CD4-positive, alpha-beta T cell (primary cell): ENCODE data around the gene RGS17. TPM values are rescaled to one million over a fixed set of nuclear protein-coding genes. Genes with fewer than 3 reads are reported as not detected.
A peak's percentile ranks its signal among the peaks of the same experiment; 100 is the strongest.

Experiments
- ATAC-seq: fragments of 200-7000 bp; cut with Tn5 transposase; one replicate; pipeline ENCODE4 v1.10.0; 2022; ENCODE audit warnings: mild to moderate bottlenecking; ENCODE audit not compliant: poor library complexity
- CTCF ChIA-PET: fragments of 350-600 bp; sonication (Branson Sonifier 250); formaldehyde crosslinking; loops from one replicate; lab custom pipeline; 2021; ENCODE audit warnings: antibody characterized with exemption, inconsistent platforms; lab: Charles Lee
- POLR2A ChIA-PET: fragments of 350-600 bp; sonication (Branson Sonifier 250); formaldehyde crosslinking; loops from one replicate; lab custom pipeline; 2021; ENCODE audit warnings: antibody characterized with exemption, inconsistent platforms; lab: Charles Lee
- DNase-seq, 14 experiments: peaks; one replicate each; pipeline ENCODE4 v3.0.0-alpha.2; 2013 to 2020; ENCODE audit warnings: mixed read lengths in 2 of 14
- H3K27ac ChIP-seq, 2 donors: one replicate each; pipeline versions ENCODE4 v1.5.1 to v1.7.0; 2013; ENCODE audit warnings: low read length in 2 of 2, low read depth in 1 of 2, mild to moderate bottlenecking in 1 of 2
- H3K27me3 ChIP-seq, 2 experiments: 1 replicate in 1 of 2; 2 replicates in 1 of 2; pipeline versions ENCODE4 v1.6.1 to v1.7.0; 2013; ENCODE audit warnings: low read length in 2 of 2, control low read depth in 1 of 2, mild to moderate bottlenecking in 1 of 2, moderate library complexity in 1 of 2; ENCODE audit not compliant: insufficient read depth in 2 of 2, control insufficient read depth in 1 of 2
- H3K36me3 ChIP-seq: one replicate; pipeline ENCODE4 v1.6.1; 2013; ENCODE audit warnings: low read length, control low read depth; ENCODE audit not compliant: insufficient read depth
- H3K4me1 ChIP-seq: one replicate; pipeline ENCODE4 v1.6.1; 2013; ENCODE audit warnings: low read length, control low read depth; ENCODE audit not compliant: insufficient read depth
- H3K4me3 ChIP-seq: one replicate; pipeline ENCODE4 v1.5.1; 2013; ENCODE audit warnings: mild to moderate bottlenecking, low read length, moderate library complexity
- H3K9me3 ChIP-seq, 2 experiments: 1 replicate in 1 of 2; 2 replicates in 1 of 2; pipeline versions ENCODE4 v1.6.1 to v1.7.0; 2013; ENCODE audit warnings: low read length in 2 of 2, mild to moderate bottlenecking in 2 of 2, control low read depth in 1 of 2, moderate library complexity in 1 of 2; ENCODE audit not compliant: control insufficient read depth in 1 of 2, insufficient read depth in 1 of 2
- H3K27ac Mint-ChIP-seq: one replicate; pipeline ENCODE4 v1.8.0; 2020; ENCODE audit warnings: mixed read lengths
- H3K27me3 Mint-ChIP-seq: one replicate; pipeline ENCODE4 v1.8.0; 2021; ENCODE audit warnings: mixed read lengths
- H3K36me3 Mint-ChIP-seq: one replicate; pipeline ENCODE4 v1.8.0; 2021; ENCODE audit warnings: low read depth, mixed read lengths
- H3K4me1 Mint-ChIP-seq: one replicate; pipeline ENCODE4 v1.8.0; 2021; ENCODE audit warnings: low read depth, mixed read lengths
- H3K4me3 Mint-ChIP-seq: one replicate; pipeline ENCODE4 v1.8.0; 2020; ENCODE audit warnings: mild to moderate bottlenecking, mixed read lengths
- H3K9me3 Mint-ChIP-seq: one replicate; pipeline ENCODE4 v1.8.0; 2020; ENCODE audit warnings: mixed read lengths
- intact Hi-C, 2 experiments: fragments of 100-400 bp; cut with DNase I in 1 of 2; cut with micrococcal nuclease in 1 of 2; formaldehyde crosslinking; loops; one replicate each; pipeline versions ENCODE4 v1.15.1 to v1.9.0; 2023 to 2025; cut with DNase I, micrococcal nuclease
- total RNA-seq, 174 experiments: library from RNA in 2 of 174; stranded (reverse) in 2 of 174; gene quantifications; one replicate each; pipeline ENCODE4 v1.2.3 and lab custom pipeline; 2021 to 2026
- TF ChIP-seq, protein P1 (sequence below): fragments of 200-600 bp; IDR thresholded peaks from one replicate; pipeline ENCODE4 v1.8.0; 2022; ENCODE audit warnings: antibody characterized with exemption, mild to moderate bottlenecking

RGS17 gene
- total RNA-seq, 2 experiments from 2014 or later: not detected

DNA sequence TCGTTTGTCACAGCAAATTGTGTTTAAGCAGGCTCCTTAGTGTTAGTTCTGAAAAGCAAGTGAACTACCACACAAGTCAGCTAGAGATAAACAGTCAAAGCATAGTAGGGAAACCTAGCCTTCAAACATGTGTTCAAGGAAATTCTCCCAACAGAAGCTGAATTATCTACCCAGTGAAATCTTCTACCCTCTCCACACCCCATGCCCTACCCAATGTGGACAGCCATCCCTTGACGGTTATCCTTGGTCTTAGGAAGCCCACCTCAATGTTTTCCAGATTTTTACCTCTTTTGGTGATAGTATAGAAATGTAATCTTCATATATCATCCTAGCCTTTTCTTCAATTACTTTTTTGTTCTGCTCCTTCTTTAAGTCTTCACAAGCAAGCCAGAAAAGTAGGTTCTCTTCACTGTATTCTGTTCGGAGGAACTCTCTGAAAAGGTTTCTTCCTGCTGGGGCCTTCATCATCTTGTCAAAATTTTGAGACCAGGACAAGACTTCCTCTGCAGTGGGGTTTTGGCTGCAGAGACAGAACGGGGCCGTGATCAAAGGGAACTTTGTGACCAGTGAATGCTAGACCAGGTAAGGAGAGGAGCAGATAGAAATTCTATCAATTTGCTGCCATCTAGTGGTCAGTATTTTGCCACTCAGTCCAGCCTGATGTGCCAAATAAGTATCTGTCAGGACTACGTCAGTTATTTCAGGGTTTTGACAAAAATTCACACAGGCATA, 106.9 kb downstream of the RGS17 start:
- TF ChIP-seq, protein P1, sequence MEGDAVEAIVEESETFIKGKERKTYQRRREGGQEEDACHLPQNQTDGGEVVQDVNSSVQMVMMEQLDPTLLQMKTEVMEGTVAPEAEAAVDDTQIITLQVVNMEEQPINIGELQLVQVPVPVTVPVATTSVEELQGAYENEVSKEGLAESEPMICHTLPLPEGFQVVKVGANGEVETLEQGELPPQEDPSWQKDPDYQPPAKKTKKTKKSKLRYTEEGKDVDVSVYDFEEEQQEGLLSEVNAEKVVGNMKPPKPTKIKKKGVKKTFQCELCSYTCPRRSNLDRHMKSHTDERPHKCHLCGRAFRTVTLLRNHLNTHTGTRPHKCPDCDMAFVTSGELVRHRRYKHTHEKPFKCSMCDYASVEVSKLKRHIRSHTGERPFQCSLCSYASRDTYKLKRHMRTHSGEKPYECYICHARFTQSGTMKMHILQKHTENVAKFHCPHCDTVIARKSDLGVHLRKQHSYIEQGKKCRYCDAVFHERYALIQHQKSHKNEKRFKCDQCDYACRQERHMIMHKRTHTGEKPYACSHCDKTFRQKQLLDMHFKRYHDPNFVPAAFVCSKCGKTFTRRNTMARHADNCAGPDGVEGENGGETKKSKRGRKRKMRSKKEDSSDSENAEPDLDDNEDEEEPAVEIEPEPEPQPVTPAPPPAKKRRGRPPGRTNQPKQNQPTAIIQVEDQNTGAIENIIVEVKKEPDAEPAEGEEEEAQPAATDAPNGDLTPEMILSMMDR: peak; percentile 92
- H3K36me3 ChIP-seq: no peaks in the 10 kb centered on the region
- H3K36me3 Mint-ChIP-seq: no peaks in the 10 kb centered on the region
- no peaks in the 10 kb centered on the region for H3K9me3 Mint-ChIP-seq
- H3K27me3 ChIP-seq: no peaks in the 10 kb centered on the region
- H3K27ac Mint-ChIP-seq: no peak overlapping the region
- POLR2A ChIA-PET: no interaction called here
- no peaks in the 10 kb centered on the region for H3K4me1 Mint-ChIP-seq
- H3K4me3 ChIP-seq: no peak overlapping the region
- ATAC-seq (peak; percentile 83), DNase-seq (peak in 10 of 14 experiments; percentile 7 to 78 (median 26))
- H3K27ac ChIP-seq: no peak overlapping the region
- no peak overlapping the region for H3K4me3 Mint-ChIP-seq
- CTCF ChIA-PET: interaction anchor here (0.8 kb wide), 1 partner anchor 28 kb away, joined by 3 read pairs; no protein-coding TSS in a partner anchor
- H3K4me1 ChIP-seq: peaks cover 5% of the 10 kb centered on the region
- intact Hi-C loops: loop anchor here (1.0 to 10.0 kb wide), 3 partner anchors 73 to 539 kb away; no protein-coding TSS in a partner anchor
- no peaks in the 10 kb centered on the region for H3K9me3 ChIP-seq
- peaks cover 59% of the 10 kb centered on the region for H3K27me3 Mint-ChIP-seq

DNA sequence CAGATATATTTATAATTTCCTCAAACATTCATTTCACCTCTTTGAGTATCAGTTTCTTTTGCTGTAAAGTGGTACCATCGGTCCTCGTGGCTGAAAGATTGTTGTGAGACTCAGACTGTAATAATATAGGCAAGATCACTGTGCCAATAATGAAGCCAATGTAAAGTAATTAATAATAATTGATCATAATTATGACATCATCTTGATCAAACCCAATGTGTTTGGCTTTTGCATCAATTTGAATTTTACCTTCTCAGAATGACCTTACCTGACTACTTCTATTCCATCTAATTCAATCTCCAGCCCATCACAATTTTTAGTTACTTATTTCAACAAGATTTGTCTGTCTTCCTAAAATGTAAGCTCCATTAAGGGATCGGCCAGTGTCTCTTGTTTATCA, 112.7 kb downstream of the RGS17 start:
- ChIA-PET CTCF (no interaction called here), POLR2A (no interaction called here)
- no peaks in the 10 kb centered on the region for H3K9me3 Mint-ChIP-seq

DNA sequence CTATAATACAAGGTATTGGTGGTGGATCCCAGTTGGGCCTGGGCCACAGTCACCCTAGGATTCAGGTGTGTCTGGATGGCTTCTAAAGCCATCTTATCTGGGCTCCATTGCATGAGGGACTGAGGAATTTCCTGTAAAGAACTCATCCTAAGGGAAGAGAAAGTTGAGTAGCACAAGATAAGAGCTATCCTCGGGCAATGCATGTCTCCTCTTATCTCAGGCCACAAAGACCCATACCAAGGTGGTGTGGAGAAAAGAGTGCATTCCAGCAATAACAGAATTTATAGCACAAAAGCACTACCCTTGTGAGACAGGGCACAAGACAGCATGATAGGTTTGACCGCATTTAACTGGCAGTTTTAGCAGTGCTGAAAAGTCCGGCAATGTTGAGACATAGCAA, 114.2 kb downstream of the RGS17 start:
- ATAC-seq (no peak), DNase-seq (no peak)
- Histone ChIP-seq H3K36me3 (no peaks in the 10 kb centered on the region), H3K4me3 (no peak overlapping the region), H3K27me3 (peaks cover 0 to 19% of the 10 kb centered on the region in 2 experiments), H3K27ac (no peak overlapping the region), H3K9me3 (no peaks in the 10 kb centered on the region), H3K4me1 (no peaks in the 10 kb centered on the region)
- H3K4me1 Mint-ChIP-seq: no peaks in the 10 kb centered on the region
- ChIA-PET POLR2A (interaction anchor here (0.6 kb wide), 1 partner anchor 24 kb away, joined by 4 read pairs; no protein-coding TSS in a partner anchor), CTCF (no interaction called here)
- intact Hi-C loops: no loop called here
- no peak overlapping the region for H3K27ac Mint-ChIP-seq
- H3K36me3 Mint-ChIP-seq: no peaks in the 10 kb centered on the region
- H3K27me3 Mint-ChIP-seq: peaks cover 64% of the 10 kb centered on the region
- no peak overlapping the region for H3K4me3 Mint-ChIP-seq
- TF ChIP-seq, protein P1: no peak
- H3K9me3 Mint-ChIP-seq: no peaks in the 10 kb centered on the region

More for the DNA sequence above, 112.7 kb downstream of the RGS17 start:
- DNase-seq (no peak), ATAC-seq (no peak)
- H3K36me3 ChIP-seq: no peaks in the 10 kb centered on the region
- H3K9me3 ChIP-seq: no peaks in the 10 kb centered on the region
- H3K4me1 Mint-ChIP-seq: no peaks in the 10 kb centered on the region
- H3K27ac Mint-ChIP-seq: no peak overlapping the region
- no peak overlapping the region for H3K4me3 Mint-ChIP-seq
- no peak overlapping the region for H3K27ac ChIP-seq
- H3K4me1 ChIP-seq: no peaks in the 10 kb centered on the region
- H3K4me3 ChIP-seq: no peak overlapping the region
- TF ChIP-seq, protein P1: no peak
- peaks cover 0 to 19% of the 10 kb centered on the region in 2 experiments for H3K27me3 ChIP-seq
- intact Hi-C loops: no loop called here
- H3K36me3 Mint-ChIP-seq: no peaks in the 10 kb centered on the region
- peaks cover 64% of the 10 kb centered on the region for H3K27me3 Mint-ChIP-seq
